Fibroblast of peridontal ligament (primary cell): ENCODE data around the gene CLEC5A.
"Not testable (repeated sequence)": the region's sequence is repeated elsewhere in the genome, so short reads cannot be mapped to it uniquely, and the experiment has no call there.

Experiments
- DNase-seq: peaks from one replicate; pipeline ENCODE4 v3.0.0-alpha.2; 2010; ENCODE audit errors: extremely low read depth

Gene CLEC5A

DNA sequence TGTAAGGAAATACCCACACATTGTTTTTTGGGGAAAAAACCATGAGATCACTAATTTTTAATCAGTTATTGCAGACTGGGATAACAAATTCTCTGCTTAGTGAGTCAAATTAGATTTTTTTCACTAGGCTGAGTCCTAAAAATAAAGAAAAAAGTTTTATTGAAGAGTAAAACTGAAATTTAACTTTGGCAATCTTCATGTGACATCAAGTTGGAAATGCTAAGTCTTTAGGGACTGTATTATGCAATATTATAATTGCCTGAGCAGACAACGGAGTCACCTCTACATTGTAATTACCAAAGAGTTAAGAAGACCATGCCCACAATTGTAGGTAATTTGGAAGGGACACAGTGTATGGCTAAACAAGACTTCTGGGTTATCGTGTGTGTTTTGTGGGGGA, 2.2 kb upstream of the CLEC5A start:
- DNase-seq = no peak

- DNase-seq = no peak
Measured at GRCh38 chr7:141945356-141945755, 1.4 kb downstream of the CLEC5A start.

DNA sequence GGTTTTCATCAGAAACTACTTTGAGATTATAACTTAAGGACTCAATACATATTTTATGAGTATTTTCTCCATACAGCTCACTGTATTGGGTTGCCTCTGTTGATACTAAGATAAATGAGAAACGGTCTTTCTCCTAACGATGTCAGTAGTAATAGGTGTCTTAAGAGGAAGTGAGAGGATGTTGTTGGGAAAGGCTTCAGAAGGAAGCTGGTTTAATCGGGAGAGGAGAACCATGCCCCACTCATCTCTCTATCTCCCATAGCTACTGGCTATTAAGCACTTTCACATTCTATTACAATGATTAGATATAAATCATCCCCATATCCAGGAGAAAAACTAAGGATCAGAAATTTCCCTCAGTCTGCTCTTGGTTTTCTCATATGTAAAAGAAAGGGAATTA, 2.0 kb downstream of the CLEC5A start:
- no peak for DNase-seq

DNA sequence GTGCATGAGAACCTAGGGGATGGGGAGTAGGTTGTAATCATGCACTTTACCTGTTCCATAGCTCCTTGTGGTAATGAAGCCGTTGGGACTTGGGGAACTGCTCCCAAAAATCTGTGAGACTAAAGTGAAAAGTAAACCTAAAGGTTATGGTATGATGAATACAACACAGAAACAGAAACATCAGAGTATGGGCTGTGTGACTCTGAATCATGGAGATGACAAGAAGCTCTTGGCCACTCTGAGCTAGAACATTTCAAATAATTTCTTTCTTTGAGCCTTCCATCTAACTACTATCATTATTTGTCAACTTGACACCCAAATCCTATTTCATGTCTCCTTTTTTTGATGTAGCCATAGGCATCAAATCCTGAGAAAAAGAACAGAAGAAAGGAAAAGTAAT, 2.9 kb downstream of the CLEC5A start:
- DNase-seq = no peak

GRCh38 chr7:141941075-141941474, 5.7 kb downstream of the CLEC5A start:
- no peak for DNase-seq

- no peak for DNase-seq
Measured at GRCh38 chr7:141930211-141930610, 16.6 kb downstream of the CLEC5A start.

DNA sequence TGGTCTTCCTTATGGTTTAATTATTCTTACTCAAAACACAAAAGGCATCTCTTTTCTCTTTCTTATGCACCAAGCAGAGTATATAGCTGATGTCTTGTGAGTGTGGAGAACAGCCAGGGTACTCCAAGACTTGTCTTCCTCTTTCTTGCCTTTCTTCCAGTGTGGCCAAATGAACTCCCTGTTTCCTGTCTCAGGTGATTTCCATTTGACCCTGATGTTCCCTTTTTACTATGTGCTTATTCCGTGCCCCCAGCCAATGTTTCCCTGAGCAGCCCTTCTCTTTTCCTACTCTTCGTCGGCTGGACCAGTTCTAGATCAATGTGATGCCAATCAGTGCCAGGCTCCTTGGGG, 18.0 kb downstream of the CLEC5A start:
- no peak for DNase-seq

GRCh38 chr7:141928146-141928844, 18.5 kb downstream of the CLEC5A start:
- no peak for DNase-seq

DNA sequence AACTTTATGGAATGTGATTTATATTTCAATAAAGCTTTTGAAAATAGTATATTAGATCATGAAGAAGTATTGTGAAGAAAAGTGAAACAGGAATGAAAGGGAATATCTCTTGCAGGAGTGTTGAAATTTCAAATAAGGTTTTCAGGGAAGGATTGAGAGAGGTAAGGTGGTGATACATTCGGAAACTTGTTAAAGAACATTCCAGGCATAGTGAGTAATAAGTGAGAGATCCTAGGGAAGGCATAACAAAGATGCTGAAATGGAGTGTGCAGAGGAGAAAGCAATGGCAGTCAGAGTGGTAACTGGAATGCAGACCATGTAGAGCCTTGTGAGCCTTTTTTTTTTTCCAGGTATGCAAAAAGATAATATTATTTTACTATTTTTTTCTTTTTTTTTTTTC, 26.5 kb downstream of the CLEC5A start:
- no peak for DNase-seq

- no peak for DNase-seq
Measured at GRCh38 chr7:141916099-141916498, 30.7 kb downstream of the CLEC5A start, which contains the start of gene OR9A4. OR9A4 (plus strand) TSS chr7:141916399; CDS start chr7:141918876, 2,477 bp downstream.

DNA sequence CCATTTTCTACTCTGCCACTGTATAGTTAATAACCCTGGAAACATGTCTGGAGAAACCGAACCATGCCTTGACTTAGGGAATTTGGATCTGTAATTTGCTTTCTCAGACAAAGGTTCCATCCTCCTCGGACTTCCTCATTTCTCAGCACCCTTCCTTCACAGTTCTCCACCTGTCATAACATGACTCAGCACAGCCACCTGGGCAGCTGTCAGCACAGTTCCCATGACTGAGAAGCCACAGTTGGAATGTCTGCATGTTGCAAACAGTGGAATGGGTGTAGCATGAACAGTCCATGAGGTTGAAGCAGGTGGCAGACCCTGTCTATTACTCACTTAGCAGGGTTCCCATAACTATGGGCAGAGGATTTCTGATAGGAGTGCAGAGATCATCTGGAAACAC, 31.2 kb downstream of the CLEC5A start:
- no peak for DNase-seq

- no peak for DNase-seq
Measured at GRCh38 chr7:141911391-141911790, 35.4 kb downstream of the CLEC5A start.

GRCh38 chr7:141906285-141906684, 40.5 kb downstream of the CLEC5A start:
- no peak for DNase-seq

- DNase-seq = not testable (repeated sequence)
Measured at GRCh38 chr7:141899366-141899765, 47.4 kb downstream of the CLEC5A start.

DNA sequence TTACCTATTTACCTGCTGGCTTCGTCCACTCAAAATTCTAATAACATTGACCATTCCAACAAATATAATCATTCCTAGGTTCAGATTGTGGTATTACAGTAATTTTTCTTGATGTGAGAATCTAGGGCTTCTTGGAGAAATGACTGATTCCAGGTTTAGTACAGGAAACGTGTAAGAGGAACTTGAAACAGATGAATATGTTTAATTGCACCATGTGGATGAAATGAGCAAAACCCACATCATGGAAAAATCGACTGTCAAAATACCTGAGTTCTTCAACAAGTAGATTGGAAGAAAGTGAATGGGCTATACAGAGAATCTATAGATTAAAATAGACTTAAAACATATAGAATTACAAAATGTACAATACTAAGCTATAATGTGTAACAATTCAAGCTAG, 55.4 kb downstream of the CLEC5A start:
- DNase-seq = no peak

DNA sequence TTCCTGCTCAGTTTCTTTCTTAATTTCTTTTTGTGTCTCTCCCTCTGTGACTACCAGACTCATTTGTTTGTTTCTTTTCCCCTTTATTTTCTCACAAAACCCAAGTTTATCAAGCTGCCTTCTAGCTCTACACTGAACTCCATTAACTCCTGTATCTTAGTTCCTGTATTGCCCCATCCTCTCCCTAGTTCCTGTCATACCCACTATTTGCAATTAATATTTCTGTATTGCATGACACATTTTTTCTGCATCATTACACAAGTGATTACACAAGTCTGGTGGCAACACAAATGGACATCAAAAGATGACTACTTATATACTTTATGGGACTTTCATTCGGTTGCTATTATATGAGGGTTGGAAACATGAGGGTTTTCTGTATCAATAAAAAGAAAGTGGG, 57.5 kb downstream of the CLEC5A start:
- DNase-seq = no peak

DNA sequence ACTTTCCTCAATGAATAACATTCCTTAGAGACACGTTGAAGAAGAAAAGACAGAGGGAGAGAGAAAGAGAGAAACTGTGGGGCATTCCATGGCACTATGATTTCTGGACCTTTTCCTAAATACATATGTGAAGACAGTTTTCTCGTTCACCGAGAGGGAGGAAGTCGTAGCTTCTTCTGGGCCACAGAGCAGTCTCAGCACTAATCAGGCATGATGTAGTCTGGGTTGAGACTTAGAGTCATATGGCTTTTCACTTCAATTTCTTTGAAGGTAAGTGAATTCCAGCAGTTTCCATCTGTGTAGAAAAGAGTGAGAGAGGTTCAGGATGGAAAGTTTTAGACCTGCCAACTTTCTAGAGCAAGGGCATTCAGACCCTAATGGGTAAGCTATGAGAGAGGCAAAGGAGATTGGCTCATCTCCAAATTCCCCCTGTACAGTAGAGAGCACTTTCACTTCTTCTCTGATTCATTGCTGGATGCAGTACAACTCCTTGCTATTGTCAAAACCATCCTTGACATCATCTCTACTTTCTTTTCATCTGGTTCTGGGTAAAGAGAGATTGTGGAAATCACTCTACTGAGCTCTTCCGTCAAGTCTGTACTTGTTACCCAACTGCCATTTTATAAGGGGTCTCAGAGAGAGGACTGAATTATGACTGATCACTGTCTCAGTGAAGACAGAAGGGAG, 62.1 kb downstream of the CLEC5A start:
- no peak for DNase-seq

DNA sequence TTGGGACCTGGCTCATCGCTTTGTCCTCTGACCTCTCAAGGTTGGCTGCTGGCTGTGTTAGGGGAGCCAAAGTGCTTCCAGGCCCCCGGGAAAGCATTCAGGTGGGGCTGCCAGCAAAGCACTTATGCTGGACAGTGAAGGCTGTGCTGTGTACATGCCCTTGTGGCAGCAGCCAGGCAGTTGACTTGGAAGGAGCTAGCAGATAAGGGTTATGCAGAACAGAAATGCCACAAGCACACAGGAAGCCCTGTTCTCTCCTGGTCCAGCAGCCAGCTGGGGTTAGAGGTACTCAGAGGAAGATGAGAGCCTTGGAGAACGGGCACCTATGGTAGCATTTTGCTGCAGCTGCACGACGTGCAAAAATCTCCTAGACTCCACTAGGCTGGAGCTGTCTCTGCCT, 65.8 kb downstream of the CLEC5A start:
- no peak for DNase-seq

GRCh38 chr7:141877365-141877764, 69.4 kb downstream of the CLEC5A start:
- DNase-seq = no peak
